GM19455 (cell line): ENCODE results near the gene TMEM62.

ENCODE experiments used
- ATAC-seq: cut with Tn5 transposase; IDR thresholded peaks from one replicate; pipeline ENCODE4 v1.9.1; 2021; ENCODE audit not compliant: unreplicated experiment

TMEM62 gene

DNA sequence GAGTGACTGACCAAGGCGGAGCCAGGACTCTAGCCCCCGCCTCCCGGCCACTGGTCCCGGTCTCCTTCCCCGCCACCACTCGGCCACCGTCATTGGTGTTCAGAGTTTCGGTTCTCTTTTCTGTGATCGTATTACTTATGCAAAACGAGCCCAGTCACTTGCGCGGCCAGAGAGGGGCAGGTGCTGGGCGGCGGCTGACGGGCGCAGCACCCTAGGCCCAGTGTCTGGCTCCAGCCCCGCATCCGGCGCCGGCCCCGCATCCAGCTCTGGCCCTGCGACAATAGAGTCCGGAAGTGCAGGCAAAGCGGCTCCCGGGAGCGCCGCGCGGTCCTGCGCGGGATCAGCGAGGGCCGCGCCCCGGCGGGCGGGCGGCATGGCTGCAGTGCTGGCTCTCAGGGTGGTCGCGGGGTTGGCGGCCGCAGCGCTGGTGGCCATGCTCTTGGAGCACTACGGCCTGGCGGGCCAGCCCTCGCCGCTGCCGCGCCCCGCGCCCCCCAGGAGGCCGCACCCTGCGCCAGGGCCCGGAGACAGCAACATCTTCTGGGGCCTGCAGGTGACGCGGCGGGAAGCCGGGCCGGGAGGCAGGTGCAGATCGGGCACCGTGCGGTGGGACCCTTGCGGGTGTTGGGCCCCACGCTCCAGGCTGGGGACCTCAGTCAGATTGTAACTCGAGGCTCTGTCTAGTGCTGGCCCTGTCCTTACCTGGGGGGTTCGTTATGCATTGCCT, at the start of gene TMEM62:
Gene TMEM62 (plus strand): TSS at position 157 of the 727 bp plus-strand sequence. CDS start 217 bp downstream, at position 374.
- ATAC-seq: peak; percentile 91

DNA sequence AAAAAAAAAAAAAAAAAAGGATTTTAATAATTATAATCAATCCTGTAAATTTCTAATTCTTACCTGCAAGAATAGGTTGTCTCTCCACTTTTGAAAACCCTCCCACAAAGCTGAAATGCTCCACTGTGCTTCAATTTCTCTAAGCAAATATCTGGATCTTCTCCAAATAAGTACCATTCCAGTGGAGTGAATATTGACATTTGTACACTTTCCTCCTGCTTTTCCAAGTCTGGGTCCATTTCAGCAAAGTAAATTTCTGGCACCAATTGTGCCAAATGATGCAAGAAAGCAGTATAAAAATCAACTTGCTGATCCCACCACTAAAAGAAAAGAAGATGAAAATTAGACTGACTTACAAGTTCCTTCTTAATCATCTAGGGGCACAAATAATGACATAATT, 47.5 kb upstream of the TMEM62 start:
- no peak for ATAC-seq

DNA sequence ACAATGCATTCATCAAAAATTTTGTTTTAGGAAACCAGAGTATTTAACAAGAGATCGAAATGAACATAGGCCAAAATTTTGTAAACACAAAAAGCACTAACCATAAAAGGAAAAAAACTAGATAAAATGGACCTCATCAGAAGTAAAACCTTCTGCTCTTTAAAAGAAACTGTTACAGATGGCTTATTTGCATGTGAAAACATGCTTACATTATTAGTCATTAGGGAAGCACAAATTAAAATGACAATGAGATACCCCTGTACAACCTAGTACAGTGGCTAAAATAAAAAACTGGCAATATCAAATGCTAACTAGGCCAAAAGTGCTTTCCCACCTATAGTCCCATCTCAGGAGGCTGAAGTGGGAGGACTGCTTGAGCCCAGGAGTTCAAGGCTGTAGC, 46.8 kb upstream of the TMEM62 start:
- ATAC-seq: no peak

DNA sequence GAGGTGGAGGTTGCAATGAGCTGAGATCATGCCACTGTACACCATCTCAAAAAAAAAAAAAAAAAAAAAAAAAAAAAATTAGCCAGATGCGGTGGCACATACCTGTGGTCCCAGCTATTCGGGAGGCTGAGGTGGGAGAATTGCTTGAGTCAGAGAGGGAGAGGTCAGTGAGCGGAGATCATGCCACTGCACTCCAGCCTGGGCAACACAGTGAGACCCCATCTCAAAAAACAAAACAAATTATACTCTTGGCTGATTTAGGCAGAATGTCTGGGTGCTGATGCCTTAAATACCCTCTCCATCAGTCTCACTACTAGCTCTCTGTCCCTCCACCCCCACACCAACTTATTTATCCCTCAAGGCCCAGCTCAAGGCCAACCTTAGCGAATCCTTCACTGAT, 41.5 kb upstream of the TMEM62 start:
- ATAC-seq: no peak

DNA sequence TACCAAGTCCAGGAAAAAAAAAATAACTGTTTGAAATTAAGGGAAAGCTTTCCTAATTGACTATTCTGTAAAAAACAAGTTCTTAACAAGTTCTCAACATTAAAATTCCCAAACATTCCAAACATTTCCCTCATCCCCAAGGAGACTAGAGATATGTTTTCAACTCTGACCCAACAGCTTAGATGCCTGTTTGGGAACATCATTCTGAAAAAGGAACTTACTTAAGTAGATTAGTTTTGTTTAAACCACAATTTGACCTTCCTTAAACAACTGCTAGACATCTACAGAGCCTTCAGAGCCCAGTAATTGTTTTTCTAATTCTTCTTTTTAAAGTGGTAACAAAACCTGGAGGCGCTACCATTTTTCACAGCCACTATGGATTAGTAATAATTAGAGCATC, 40.4 kb upstream of the TMEM62 start:
- no peak for ATAC-seq

DNA sequence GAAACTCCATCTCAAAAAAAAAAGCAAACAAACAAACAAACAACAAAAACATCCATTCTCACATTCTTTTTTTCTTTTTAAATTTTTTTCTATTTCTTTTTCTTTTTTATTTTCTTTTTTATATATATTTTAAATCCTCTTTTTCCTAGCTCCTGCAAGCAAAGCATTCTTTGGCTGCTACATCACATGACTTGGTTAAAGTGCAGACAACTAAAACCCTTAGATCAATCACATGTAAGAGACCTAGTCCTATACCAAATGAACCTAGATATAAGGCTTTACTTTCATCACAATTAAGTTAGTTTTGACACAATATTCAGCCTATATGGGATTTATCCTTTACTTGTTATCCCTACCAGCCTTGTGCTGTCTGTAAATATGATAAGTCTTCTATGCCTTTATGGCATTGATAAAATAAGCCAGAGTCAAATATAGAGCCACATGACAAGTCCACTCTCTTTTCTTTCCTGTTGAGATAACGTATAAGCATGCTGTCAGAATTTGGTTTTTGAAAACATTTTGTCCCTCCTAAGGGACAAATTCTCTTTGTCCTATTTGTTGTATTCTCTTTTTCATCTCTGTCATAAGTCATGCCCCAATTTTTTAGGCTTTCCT, 38.9 kb upstream of the TMEM62 start:
- ATAC-seq: no peak

DNA sequence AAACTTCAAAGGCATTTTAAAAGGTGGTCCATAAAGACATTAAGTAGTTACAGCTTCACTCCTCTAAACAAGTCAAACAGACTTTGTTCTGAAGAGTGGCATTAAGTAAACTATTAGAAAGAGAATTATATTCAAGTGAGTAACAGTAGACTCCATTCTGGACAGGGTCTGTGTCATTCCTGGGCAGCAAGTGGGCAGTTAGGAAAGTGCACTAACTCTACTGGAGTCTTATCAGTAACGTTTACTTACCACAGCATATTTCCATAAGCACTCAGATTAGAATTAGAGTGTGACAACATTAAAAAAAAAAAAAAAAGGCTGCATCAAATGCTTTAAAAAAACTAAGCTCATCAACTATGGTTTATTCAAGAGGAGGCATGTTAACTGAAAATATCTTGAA, 38.1 kb upstream of the TMEM62 start:
- ATAC-seq: no peak

DNA sequence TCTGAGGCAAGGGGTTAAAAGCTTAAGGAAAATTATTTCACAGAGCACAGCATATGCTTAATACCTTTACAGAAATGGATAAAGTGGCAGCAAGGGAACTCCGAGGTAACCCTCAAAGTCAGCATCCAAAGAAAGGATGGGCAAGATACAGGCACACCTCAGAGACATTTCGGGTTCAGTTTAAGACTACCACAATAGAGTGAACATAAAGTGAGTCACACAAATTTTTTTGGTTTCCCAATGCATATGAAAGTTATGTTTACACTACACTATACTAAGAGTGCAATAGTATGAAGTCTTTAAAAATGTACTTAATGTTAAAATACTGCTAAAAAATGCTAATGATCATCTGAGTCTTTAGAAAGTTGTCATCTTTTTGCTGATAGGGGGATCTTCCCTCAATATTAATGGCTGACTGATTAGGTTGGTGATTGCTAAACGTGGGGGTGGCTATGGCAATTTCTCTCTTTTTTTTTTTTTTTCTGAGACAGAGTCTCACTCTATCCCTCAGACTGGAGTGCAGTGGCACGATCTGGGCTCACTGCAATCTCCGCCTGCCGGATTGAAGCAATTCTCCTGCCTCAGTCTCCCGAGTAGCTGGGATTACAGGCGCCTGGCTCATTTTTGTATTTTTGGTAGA, 37.6 kb upstream of the TMEM62 start:
- no peak for ATAC-seq

DNA sequence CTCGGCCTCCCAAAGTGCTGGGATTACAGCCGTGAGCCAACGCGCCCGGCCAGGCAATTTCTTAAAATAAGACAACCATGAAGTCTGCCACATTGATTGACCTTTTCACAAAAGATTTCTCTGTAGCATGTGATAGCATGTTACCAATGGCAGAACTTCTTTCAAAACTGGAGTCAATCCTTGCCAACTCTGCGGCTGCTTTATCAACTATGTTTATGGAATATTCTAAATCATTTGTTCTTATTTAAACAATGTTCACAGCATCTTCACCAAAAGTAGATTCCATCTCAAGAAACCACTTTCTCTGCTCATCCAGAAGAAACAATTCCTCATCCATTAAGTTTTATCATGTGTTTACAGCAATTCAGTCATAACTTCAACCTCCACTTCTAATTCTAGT, 37.0 kb upstream of the TMEM62 start:
- ATAC-seq: no peak

DNA sequence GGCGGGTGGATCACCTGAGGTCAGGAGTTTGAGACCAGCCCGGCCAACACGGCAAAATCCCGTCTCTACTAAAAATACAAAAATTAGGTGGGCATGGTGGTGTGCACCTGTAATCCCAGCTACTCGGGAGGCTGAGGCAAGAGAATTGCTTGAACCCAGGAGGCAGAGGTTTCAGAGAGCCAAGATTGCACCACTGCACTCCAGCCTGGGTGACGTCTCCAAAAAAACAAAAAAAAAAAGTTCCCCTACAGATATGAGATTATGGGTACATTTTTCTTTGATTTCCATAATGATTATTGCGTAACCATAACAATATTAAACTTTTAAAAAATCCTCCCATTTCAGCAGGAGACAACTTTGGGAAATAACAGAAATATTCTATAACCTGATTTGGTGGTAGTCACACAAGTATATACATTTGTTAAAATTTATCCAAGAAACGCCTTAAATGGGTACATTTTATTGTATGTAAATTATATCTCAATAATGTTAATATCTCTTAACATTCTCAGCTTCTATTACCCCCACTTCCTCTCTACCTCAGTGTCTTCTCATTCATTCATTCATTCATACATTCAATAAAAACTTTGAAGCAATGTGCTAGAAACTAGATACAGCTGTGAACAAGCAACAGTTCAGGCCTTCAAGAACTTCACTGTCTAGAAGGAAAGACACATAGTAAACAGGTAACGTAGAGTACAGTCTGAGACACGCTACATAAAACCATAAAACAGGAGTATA, 34.1 kb upstream of the TMEM62 start:
- ATAC-seq: no peak

DNA sequence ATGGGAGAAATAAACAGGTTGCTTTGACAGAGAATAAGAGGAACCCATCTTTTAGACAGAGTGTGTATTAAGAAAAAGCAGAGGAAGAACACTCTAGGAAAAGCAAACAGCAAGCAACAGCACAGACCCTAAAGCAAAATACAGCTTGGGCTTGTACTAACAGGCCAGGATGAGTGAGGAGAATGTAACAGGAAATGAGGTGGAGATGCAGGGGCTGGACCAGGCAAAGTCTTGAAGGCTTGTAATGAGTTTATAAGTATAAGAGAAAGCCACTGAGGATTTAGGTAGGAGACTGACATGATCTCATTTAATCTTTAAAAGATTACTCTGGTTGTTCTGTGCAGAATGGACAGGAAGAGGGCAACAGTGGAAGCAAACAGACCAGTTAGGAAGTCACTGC, 32.4 kb upstream of the TMEM62 start:
- ATAC-seq: no peak

DNA sequence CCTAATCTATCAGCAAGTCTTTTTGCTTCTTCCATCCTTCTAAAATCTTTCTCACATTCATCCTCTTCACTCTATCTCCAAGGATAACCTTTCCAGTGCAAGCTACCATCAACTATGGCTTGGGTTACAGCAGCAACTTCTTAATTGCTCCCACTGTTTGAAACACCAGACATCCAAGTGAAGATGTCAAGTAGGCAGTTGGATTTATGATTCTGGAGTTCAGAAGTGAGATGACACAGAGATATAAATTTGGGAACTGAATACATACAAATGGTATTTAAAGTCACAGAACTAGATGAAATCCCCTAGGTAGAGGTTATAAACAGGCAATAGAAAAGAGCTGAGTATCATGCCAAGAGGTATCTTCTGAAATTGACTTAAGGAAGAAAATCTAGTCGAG, 31.2 kb upstream of the TMEM62 start:
- no peak for ATAC-seq

DNA sequence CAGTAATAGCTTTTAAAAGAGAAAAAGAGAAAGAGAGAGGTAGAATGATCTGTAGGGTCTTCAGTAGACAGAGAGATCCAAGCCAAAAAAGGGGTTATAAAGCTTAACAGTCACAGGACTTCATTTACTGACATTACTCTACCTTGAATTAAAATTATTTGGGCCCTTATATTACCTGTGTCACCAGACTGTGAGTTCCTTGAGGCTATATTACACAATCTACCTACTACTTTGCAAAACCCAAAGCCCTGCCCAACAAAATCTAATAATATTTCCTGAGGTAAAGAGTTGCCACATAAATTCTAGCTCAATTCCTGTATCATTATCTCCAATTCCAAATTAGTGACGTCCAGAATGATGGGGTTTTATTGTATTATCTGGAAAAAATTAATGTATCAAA, 29.5 kb upstream of the TMEM62 start:
- ATAC-seq: no peak

DNA sequence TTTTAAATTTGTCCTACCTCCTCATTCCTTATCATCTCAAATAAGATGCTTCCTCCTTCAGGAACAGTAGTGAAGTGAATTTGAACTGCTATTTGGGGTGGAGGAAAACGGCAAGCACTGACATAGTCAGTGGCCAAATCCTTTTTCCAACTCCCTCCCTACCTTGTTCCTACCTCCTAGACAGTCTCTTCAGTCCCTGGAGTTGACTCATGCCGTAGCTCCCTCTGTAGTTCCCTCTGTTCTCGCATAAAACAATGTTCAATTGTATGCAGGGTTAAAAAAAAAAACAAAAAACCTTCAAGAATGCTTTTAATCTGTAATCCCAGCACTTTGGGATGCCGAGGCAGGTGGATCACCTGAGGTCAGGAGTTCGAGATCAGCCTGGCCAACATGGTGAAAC, 29.0 kb upstream of the TMEM62 start:
- no peak for ATAC-seq

DNA sequence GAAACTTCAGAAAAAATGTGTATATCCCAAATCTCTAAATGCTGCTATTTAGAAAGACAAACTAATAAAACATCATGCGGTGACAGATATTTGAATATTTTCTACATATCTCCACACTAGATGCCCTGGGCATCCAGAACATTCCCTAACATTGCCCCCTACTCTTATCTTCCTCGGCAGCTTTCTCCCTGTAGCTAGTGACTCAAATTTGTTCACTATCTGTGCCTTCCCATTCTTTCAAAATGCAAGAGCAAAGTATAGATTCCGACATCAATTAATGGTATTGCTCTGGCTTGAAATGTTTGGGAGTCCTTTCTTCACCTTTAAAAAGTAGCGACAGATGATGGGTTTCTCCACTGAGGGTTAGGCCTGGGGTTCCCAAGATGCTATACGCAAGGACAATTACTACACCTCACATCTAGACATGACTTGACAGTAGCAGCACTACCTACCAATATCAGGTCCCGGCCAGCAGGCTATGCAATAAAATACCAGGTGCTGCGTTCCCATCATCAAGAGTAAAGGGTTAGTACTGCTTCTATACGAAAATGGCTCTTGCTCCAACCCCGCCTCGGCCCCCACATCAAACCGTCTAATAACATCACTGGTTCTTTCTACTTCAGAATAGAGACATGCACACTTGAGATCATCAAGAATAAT, 28.2 kb upstream of the TMEM62 start:
- peak; percentile 32 for ATAC-seq

DNA sequence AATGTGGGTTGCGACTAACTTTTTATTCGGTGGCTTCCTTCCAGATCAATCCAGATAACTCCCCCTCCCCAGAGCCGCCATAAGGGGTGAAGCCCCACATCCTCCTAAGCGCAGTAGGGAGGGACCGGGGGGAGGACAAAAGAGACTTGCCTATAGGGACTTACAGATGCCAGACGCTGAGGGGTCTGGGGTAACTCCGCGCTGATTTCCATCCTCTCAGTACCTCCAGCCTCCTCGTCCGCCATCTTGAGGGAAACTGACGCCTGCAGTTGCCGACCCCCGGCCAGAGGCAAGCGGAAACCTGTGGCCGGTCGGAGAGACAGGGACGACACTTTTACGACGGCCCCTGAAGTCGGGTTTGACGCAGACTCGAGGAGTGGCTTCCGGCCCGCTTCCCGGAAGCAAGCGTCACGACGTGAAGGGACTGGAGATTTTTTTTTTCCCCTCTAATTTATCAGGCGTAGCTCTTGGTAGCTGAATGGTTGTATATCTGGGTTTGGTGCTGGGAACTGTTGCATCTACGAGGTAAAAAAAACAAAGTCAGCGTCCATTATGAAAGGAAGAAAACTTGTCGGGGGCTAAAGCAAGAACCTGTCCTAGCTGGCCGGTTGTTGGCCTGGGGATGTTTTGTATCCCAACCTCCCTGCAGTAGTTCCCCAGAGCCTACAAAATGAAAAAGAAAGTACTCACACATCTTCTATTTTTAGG, 27.5 kb upstream of the TMEM62 start, which contains the start of gene UBR1:
Gene UBR1 (minus strand): TSS at position 261 of the 708 bp plus-strand sequence. CDS start 16 bp downstream, at position 245.
- peak; percentile 88 for ATAC-seq

DNA sequence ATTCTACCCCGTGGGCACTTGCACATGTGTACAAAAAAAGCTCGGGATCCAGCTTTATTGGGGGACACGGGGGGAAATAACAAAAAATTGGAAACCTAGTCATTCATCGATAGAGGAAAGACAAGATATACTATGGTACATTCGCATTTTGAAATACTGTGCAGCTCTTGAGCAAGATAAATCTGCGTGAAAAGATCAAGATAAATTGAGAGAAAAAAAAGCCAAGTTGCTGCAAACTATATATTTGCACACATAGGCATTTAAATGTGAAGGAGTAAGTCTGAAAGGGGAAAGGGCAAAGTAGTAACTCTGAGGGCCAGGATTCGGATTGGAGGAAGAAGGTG, 26.9 kb upstream of the TMEM62 start:
- no peak for ATAC-seq

DNA sequence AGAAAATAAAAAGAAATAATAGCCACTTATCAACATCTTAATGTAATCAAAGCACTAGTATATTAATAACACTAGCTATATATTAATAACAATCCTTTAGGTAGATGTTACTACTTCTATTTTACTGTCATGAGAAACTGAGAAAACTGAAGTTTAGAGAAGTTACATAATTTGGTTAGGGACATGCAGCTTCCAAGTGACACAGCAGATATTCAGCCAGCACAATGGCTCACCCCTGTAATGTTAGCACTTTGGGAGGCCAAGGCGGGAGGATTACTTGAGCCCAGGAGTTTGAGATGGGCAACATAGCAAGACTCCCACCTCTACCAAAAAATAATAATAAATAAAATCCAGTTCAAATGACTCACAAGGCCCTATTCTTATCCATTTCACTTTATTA, 25.6 kb upstream of the TMEM62 start:
- no peak for ATAC-seq

DNA sequence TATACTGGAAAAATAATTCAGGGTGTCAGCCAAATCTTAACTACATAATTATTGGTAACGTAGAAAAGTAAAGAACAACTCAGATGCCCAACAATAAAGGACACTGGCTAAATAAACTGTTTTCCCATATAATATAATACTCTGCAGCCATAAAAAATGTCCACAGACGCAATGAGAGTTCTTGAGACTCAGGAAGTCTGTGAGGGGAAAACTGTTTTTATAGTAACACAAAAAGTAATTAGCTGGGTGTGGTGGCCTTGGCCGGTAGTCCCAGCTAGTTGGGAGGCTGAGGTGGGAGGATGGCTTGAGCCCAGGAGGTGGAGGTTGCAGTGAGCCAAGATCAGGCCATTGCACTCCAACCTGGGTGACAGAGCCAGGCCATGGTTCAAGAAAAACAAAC, 22.0 kb upstream of the TMEM62 start:
- no peak for ATAC-seq

DNA sequence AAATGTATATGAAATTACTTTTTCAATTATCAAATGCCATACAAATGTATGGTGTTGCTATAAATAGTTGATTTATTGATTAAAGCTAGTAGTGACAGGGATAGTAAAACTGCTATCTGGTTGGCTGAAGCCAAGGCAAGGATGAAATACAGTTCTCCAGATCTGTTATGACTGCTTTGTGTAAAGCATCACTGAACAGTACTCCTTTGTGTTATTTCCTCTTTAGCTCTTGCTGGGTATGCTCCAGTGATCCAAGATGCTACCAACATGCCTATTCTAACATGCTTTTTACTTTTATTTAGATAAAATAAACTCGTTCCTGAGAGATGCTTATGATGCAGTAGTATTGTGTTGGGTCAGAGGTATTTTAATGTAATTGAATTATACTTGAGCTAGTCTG, 15.1 kb upstream of the TMEM62 start:
- no peak for ATAC-seq

DNA sequence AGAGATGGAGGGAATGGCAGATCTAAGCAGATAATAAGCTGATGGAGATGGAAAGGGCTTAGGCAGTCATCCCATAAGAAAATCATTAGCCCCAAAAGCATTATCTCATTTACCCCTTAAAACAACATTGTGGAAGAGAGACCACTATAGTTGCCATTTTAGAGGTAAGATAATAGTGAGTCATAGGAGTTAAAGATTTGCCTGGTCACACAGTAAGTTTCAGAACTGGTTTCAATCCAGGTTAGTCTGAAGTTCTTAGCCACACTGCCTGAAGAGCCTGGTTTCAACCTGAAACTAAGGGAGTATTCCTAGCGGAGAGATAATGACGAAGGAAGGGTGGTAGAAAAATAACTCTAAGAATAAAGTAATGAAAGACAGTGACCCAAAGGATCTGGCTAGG, 14.6 kb upstream of the TMEM62 start:
- no peak for ATAC-seq
